Measurements from ENCODE around the gene SLC24A4. TPM values are rescaled to one million over a fixed set of nuclear protein-coding genes. Genes with fewer than 3 reads are reported as not detected.

SLC24A4 gene
- total RNA-seq, 1 experiment from 2014 or later = not detected

DNA sequence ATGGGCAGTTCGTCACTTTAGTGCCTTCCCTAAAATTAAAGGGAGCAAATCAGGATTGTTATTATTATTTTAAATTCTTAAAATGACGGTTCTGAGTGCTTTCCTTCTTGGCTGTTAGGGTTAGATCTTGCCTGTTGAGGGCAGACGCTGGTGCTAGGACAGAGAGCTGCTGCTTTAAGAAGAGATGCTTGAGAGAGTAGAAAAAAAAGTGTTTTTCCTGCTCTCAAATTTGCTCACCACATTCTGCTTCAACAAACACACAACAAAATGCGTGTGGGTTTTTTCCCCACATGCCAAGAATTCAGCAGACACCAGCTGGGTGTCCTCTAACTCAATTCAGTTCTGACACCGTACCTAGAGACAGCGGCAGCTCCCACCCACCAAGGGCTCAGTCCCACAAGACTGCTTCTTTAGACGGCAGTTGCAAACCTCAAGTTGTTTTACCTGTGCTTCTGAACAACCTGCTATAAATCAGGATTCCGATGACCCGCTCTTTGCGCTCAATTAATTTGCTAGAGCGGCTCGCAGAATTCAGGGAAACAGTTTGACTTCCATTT lies 114.8 kb downstream of the SLC24A4 start:
- intact Hi-C loops (cut with micrococcal nuclease) = no loop called here
- H3K27me3 Mint-ChIP-seq (ENCODE audit: insufficient read depth, unreplicated experiment) = no peaks in the 10 kb centered on the region
- POLR2A ChIA-PET = no interaction called here

GRCh38 chr14:92439537-92440344 lies 116.8 kb downstream of the SLC24A4 start:
- POLR2A ChIA-PET = no interaction called here

More for the DNA sequence above, 114.8 kb downstream of the SLC24A4 start:
- Mint-ChIP-seq H3K27ac (ENCODE audit: low read depth, unreplicated experiment) (no peak overlapping the region), H3K4me1 (ENCODE audit: insufficient read depth, unreplicated experiment) (no peaks in the 10 kb centered on the region), H3K4me3 (ENCODE audit: unreplicated experiment) (no peak overlapping the region), H3K36me3 (ENCODE audit: insufficient read depth, unreplicated experiment) (no peaks in the 10 kb centered on the region), H3K9me3 (ENCODE audit: unreplicated experiment) (peaks cover 7% of the 10 kb centered on the region)
- CTCF ChIA-PET = no interaction called here
- no TSS peak for BruUV-seq (replicated peaks)
- no peak for DNase-seq (ENCODE audit: unreplicated experiment)
- no peak for TF ChIP-seq CTCF (IDR thresholded peaks at IDR 0.05; ENCODE audit: unreplicated experiment)

DNA sequence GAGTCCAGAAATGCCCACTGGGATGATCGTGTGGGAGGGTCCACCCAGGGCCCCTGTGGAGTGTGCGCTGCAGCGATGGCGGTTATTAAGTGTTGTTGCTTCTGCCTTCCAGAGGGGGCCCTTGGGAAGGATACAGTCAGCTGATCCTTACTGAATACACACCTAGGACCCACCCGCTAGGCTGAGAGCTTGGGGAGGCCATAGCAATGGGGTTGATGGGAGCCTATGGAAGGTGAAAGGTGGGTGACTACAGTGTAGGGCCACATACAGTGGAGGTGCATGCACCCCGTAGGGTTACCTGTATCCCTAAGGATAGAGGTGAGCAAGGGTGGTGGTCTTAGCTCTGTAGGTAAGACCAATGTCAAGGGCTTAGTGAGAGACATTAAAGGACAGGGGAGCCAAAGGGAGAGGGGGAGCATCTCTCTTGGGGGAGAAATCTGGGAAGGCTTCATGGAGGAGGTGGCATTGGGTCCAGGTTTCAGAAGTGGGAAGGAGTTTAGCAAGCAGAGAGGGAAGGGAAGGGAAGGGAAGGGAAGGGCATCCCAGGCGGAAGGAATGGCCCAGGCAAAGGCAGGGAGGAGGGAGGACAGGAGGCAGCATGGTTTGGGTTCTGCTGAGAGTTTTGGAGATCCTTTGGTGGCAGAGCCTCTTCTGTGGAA lies 117.5 kb downstream of the SLC24A4 start:
- Mint-ChIP-seq H3K4me3 (ENCODE audit: unreplicated experiment) (no peak overlapping the region), H3K27ac (ENCODE audit: low read depth, unreplicated experiment) (no peak overlapping the region), H3K4me1 (ENCODE audit: insufficient read depth, unreplicated experiment) (no peaks in the 10 kb centered on the region), H3K27me3 (ENCODE audit: insufficient read depth, unreplicated experiment) (no peaks in the 10 kb centered on the region), H3K36me3 (ENCODE audit: insufficient read depth, unreplicated experiment) (no peaks in the 10 kb centered on the region), H3K9me3 (ENCODE audit: unreplicated experiment) (no peaks in the 10 kb centered on the region)
- ChIA-PET POLR2A (no interaction called here), CTCF (interaction anchor here (0.6 kb wide), 1 partner anchor 39 kb away, joined by 3 read pairs; no protein-coding TSS in a partner anchor)
- no TSS peak for BruUV-seq (replicated peaks)
- TF ChIP-seq CTCF (IDR thresholded peaks at IDR 0.05; ENCODE audit: unreplicated experiment) = no peak
- DNase-seq (ENCODE audit: unreplicated experiment) = no peak
- intact Hi-C loops (cut with micrococcal nuclease) = no loop called here

More at GRCh38 chr14:92439537-92440344, 116.8 kb downstream of the SLC24A4 start:
- BruUV-seq (replicated peaks) = no TSS peak
- Mint-ChIP-seq H3K4me3 (ENCODE audit: unreplicated experiment) (no peak overlapping the region), H3K27ac (ENCODE audit: low read depth, unreplicated experiment) (no peak overlapping the region), H3K27me3 (ENCODE audit: insufficient read depth, unreplicated experiment) (no peaks in the 10 kb centered on the region), H3K4me1 (ENCODE audit: insufficient read depth, unreplicated experiment) (no peaks in the 10 kb centered on the region), H3K36me3 (ENCODE audit: insufficient read depth, unreplicated experiment) (no peaks in the 10 kb centered on the region), H3K9me3 (ENCODE audit: unreplicated experiment) (no peaks in the 10 kb centered on the region)
- no peak for DNase-seq (ENCODE audit: unreplicated experiment)
- CTCF ChIA-PET = no interaction called here
- intact Hi-C loops (cut with micrococcal nuclease) = no loop called here
- no peak for TF ChIP-seq CTCF (IDR thresholded peaks at IDR 0.05; ENCODE audit: unreplicated experiment)

DNA sequence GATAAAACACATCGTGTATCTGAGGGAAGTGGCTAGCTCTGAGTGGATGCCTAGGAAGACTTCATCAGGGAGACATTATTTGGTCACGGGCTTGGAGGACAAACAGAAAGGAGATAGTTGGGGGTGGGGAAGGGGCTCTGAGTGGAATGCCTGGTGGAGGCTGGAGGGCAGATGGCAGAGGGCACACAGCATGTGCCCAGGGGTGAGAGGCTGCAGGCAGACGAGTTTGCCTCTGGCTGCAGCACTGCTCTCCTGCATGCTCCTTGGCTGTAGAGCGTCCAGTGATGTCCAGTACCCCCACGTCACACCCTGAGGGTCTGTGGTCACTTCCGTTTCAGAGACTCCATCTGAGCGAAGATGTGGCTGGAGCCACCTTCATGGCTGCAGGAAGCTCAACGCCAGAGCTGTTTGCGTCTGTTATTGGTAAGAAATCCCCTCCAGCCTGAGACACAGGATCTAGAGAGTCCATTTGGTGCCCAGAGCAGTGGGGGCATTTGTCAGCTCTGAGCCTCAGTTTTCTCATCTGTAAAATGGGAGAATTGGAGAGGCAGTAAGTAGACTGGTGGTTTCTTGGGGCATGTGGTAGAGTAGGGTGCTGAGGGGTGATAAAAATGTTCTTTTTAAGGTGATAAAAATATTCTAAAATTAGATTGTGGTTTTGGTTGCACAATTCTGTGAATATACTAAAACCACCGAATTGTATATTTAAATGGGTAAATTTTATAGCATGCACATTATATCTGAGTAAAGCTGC lies 119.0 kb downstream of the SLC24A4 start:
- H3K27ac Mint-ChIP-seq (ENCODE audit: low read depth, unreplicated experiment) = no peak overlapping the region
- BruUV-seq (replicated peaks) = no TSS peak
- DNase-seq (ENCODE audit: unreplicated experiment) = no peak
- no peak overlapping the region for H3K4me3 Mint-ChIP-seq (ENCODE audit: unreplicated experiment)
- H3K4me1 Mint-ChIP-seq (ENCODE audit: insufficient read depth, unreplicated experiment) = no peaks in the 10 kb centered on the region
- H3K36me3 Mint-ChIP-seq (ENCODE audit: insufficient read depth, unreplicated experiment) = no peaks in the 10 kb centered on the region
- ChIA-PET POLR2A (interaction anchor here (0.7 kb wide), 1 partner anchor 108 kb away, joined by 3 read pairs; no protein-coding TSS in a partner anchor), CTCF (no interaction called here)
- no peaks in the 10 kb centered on the region for H3K9me3 Mint-ChIP-seq (ENCODE audit: unreplicated experiment)
- intact Hi-C loops (cut with micrococcal nuclease) = no loop called here
- TF ChIP-seq CTCF (IDR thresholded peaks at IDR 0.05; ENCODE audit: unreplicated experiment) = no peak
- no peaks in the 10 kb centered on the region for H3K27me3 Mint-ChIP-seq (ENCODE audit: insufficient read depth, unreplicated experiment)

Measured in MCF 10A (cell line).